ENCODE measurements around the gene ITIH1. TPM values are rescaled to one million over a fixed set of nuclear protein-coding genes. Genes with fewer than 3 reads are reported as not detected.

Gene ITIH1
- 0.16 TPM in 1 of 2 replicates, not detected in the other for total RNA-seq

GRCh38 chr3:52777127-52777958 lies at the start of gene ITIH1:
Gene ITIH1, plus strand, starts transcription at chr3:52777599. Its CDS starts 17 bp downstream, at chr3:52777616.

GRCh38 chr3:52770496-52771333 lies 6.7 kb upstream of the ITIH1 start, which contains the start of gene NEK4:
Gene NEK4, minus strand, starts transcription at chr3:52770940. Its CDS starts 194 bp downstream, at chr3:52770746.

GRCh38 chr3:52794612-52795099 lies 17.3 kb downstream of the ITIH1 start, which contains the start of gene ITIH3:
Gene ITIH3, plus strand, starts transcription at chr3:52794796. Its CDS starts 8 bp downstream, at chr3:52794804.

GRCh38 chr3:52830535-52831258 lies 53.3 kb downstream of the ITIH1 start, which contains the start of gene ITIH4:
Gene ITIH4, minus strand, starts transcription at chr3:52830672. Its CDS starts 30 bp downstream, at chr3:52830642.

GRCh38 chr3:52834871-52835501 lies 57.6 kb downstream of the ITIH1 start, which contains the start of gene MUSTN1:
Gene MUSTN1, minus strand, starts transcription at chr3:52835019. Its CDS starts 71 bp downstream, at chr3:52834948.

Other genes starting within 250 kb of the ITIH1 start
- 23.6 and 97.7 TPM in 2 replicates for gene NT5DC2, start 243.7 kb upstream of the ITIH1 start, total RNA-seq
- 4.7 and 5.7 TPM in 2 replicates for gene UQCC5, start 241.0 kb upstream of the ITIH1 start, total RNA-seq
- 36.6 and 96.2 TPM in 2 replicates for gene PBRM1, start 91.7 kb upstream of the ITIH1 start, total RNA-seq
- gene GNL3, start 91.6 kb upstream of the ITIH1 start, total RNA-seq, result 64.9 and 116 TPM in 2 replicates
- gene GLT8D1, start 71.8 kb upstream of the ITIH1 start, total RNA-seq, result 41.9 and 97.1 TPM in 2 replicates
- 25.7 and 32.0 TPM in 2 replicates for gene SPCS1, start 71.5 kb upstream of the ITIH1 start, total RNA-seq
- gene NEK4, start 6.7 kb upstream of the ITIH1 start, total RNA-seq, result 9.4 and 23.2 TPM in 2 replicates
- 0.16 and 0.44 TPM in 2 replicates for gene ITIH3, start 17.2 kb downstream of the ITIH1 start, total RNA-seq
- 0.38 TPM in 1 of 2 replicates, not detected in the other for gene ITIH4, start 53.1 kb downstream of the ITIH1 start, total RNA-seq
- not detected in 2 replicates for gene MUSTN1, start 57.4 kb downstream of the ITIH1 start, total RNA-seq
- gene STIMATE, start 119.9 kb downstream of the ITIH1 start, total RNA-seq, result 12.0 and 16.0 TPM in 2 replicates